GM18858 (cell line): ENCODE data around the gene PHB1.

ENCODE experiments used
- ATAC-seq: cut with Tn5 transposase; IDR thresholded peaks from one replicate; pipeline ENCODE4 v1.9.1; 2021; ENCODE audit not compliant: unreplicated experiment

The PHB1 gene

GRCh38 chr17:49414622-49415350 is at the start of gene PHB1:
TSS of gene PHB1 (minus strand) at chr17:49414882. CDS start at chr17:49413264, 1,618 bp downstream.
- peak; percentile 92 for ATAC-seq

DNA sequence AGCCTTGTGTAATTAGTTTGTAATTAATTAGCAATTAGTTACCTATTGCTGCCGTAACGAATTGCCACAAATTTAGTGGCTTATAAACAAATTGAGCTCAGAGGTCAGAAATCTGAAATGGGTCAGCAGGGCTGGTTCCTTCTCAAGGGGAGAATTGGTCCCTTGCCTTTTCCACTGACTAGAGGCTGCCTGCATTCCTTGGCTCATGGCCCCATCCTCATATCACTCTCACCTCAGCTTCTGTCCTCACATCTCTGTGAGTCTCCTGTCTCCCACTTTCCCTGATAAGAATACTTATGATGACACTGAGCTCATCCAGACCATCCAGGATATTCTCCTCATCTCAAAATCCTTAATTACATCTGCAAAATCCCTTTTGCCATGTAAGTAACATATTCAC is 49.4 kb upstream of the PHB1 start:
- ATAC-seq, result no peak

GRCh38 chr17:49461580-49461979 is 46.9 kb upstream of the PHB1 start:
- ATAC-seq, result no peak

DNA sequence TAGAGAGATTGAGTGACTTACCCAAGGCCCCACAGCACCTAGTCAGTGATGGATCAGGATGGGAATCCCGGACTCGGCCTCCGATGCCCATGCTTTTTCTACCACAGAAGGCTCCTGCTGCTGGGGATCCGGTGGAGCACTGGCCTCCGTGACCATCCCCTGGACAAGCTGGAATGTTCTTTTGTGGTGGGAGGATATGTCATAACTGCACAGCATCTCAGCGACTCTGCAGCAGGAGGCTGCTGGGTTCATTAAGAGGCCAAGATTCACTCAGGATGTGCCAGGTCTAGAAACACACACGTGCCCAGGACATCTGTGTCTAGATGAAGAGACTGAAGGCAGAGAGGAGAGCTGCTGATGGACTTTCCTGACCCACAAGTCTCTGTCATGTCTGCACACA is 45.7 kb upstream of the PHB1 start:
- no peak for ATAC-seq

DNA sequence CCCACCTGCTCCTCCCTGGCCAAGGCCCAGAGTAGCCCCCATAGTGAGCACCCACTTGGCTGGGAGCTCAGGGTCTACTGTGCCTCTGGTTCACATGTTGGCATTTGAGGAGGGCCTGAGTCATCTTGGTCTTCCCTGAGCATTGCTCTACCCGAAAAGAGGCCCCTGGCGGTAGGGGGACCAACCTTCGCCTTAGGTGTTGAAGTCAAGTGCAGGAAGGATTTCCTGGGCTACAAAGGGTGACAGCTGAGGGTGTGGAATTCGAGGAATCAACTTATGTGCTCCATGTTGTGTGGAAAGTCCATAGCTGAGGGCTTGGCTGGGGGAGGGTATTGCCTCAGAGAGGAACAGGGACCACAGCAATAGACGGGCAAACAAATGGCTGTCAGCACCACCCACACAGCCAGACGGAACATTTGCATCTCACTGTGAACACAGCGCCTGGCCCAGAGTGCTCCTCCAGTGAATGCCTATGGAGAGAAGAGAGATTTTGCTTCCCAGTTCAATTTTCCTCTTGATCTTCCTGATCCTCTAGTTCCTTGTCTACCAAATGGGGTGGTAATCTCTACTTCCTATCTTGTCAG is 44.8 kb upstream of the PHB1 start:
- no peak for ATAC-seq

GRCh38 chr17:49457564-49458535 is 43.2 kb upstream of the PHB1 start:
- no peak for ATAC-seq

DNA sequence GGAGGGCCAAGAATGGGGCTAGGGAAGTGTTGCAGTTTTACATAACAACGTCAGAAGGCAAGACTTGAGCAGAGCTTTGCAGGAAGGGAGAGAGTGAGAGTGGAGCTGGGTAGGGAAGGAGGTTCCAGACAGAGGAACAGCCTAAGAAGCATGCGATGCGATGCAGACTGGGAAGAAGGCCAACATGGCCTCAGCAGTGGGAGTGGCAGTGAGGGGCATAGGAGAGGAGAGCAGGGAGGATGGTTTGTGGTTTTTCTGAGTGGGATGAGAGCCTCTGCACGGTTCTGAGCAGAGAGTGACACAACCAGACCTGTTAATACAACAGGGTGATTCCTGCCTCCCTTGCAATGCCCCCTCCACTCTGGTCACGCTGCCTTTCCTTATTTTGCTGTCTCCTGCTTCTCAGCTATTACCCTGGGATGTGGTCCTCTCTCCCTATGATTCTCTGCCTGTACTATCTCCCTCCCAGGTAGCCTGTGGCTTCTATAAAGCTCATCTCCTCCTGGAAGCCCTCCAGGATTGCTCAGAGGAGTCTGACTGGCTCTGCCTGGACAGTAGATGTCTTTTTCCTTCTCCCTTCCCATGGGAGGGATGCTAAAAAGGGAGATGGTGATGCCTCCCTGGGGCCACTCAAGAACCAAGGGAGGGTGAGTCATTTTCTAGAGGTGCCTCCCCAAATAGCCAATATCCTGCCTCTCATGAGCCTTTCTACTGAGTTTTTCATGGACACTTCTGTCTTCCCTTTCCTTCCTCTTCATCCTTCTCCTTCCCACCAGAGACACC is 41.7 kb upstream of the PHB1 start:
- no peak for ATAC-seq

- no peak for ATAC-seq
These were observed 40.7 kb upstream of the PHB1 start for GRCh38 chr17:49455272-49455861.

DNA sequence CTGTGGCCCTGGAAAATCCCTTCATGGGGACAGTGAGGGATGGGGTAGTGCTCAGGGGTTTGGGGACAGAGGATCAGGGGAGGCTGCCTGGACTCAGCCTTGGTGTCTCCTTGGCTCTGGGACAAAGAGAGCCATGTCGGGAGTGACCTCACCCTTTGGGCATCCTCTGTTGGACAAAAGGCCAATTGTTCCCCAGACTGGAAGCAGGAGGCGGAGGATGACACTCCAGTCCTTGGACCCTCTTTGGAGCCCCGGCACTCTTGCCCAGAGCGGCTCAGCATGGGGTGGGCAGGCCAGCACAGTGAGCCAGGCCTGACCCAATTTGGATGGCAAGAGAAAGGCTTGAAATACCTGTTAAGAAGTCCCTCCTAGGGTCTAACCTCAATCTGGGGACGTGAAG is 39.4 kb upstream of the PHB1 start:
- ATAC-seq, result no peak

DNA sequence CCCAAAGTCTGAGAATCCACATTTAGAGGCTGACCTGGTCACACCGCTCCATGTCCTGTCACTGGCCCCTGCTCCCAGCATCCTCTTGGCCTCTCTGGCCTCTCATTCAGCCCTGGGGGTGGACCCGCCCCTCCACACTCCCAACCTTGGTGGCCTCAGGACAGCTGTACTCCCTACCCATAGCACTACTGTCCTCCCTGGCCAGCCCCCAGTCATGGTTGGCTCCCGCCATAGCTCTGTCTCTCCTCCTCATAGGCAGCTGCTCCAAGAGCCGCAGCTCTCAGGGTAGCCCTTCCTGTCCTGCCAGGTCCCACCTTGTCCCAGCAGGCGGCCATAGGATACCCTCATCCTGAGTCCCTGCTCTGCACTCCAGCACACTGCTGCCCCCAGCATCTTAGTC is 38.0 kb upstream of the PHB1 start:
- no peak for ATAC-seq

DNA sequence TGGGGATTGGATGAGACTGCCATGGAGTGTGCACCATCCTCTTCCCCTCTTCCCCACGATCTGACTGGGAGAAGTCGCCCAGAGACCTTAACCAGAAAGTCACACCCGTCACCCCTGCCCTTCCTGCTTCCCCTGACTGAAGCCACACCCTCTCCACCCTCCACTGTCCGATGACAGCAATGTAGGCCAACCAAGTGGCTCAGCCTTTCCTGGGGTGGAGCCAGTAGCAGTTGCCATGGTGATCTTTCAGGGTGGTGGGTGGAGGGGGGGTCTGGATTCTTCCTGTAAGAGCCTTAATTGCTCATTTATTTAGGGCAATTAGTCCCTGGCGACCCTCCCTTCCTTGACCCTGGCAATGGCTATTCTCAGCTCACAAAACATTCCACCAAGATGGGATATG is 37.5 kb upstream of the PHB1 start:
- ATAC-seq, result no peak

DNA sequence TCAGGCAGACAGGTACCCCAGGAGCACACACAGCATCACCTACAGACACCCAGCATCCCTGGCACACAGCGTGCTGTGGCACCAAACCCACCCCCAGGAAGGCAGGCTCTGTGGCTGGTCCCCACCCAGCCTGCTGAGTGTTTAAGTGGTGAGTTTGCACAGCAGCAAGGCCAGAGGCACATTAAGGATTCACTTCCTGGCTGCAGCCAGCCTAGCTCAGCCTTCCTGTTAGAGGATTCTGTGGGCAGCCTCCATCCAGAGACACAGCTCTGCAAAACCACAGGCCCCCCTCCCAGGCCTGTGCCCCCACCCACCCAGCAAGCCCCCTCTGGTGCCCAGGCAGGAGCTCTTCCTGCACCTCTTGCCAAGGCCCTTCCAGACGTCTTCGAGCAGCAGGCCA is 36.1 kb upstream of the PHB1 start:
- no peak for ATAC-seq

- ATAC-seq, result no peak
These were observed 35.5 kb upstream of the PHB1 start for GRCh38 chr17:49450181-49450580.

DNA sequence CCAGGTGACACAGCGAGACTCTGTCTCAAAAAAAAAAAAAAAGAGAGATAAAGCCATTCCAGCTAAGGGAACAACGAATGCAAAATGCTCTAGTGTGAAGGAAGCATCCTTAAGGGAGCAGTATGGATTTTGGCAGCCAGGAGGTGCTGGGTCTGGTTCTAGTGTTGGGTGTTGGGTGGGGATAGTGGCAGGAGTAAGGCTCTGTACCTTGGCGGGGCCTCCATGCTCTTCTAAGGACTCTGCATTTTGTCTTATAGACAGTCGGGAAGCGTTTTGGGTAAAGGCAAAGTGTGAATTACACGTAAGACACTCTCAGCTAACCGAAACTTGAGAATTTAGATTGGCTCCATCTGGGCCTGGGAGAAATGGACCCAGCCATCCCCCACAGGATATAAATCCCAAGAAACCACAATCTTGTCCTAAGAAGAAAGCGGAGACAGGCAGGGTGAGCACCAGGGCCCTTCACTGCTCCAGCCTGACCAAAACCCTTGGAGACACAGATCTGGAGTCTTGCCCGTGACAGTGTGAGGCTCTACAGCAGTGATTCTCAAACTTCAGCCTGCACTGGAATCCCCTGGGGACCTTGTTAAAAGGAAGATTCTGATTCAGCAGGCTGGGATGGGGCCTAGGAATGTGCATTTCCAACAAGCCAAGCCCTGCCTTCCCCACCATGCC is 33.1 kb upstream of the PHB1 start:
- no peak for ATAC-seq

GRCh38 chr17:49445591-49445990 is 30.9 kb upstream of the PHB1 start:
- ATAC-seq, result no peak

DNA sequence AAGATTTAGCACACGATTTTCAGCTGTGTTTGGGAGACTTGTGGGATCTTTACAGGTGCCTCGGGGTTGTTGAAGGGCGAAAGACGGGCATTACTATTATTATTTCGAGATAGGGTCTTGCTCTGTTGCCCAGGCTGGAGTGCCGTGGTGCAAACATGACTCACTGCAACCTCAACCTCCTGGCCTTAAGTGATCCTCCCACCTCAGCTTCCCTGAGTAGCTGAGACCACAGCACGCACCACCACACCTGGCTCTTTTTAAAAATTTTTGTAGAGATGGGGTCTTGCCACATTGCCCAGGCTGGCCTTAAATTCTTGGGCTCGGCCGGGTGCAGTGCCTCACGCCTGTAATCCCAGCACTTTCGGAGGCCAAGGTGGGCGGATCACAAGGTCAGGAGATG is 29.7 kb upstream of the PHB1 start:
- no peak for ATAC-seq

DNA sequence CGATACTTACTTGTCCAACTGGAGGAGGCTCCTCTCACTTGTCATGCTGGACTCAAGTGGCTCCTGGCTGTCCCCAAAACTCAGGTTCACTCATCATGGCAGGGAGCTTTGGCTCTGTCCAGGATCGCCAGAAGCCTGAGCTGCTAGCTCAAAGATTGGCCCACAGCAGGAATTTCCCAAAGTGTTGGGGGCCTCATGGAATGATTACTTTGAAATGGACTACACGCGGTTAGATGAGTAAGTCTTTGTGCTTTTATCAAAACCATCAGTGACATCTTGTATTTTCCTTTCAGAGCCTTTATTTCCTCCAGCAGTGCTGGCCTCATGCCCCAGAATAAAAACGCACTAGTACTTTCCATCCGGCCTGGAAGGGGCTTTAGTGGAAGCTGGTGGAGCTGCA is 29.2 kb upstream of the PHB1 start:
- no peak for ATAC-seq

DNA sequence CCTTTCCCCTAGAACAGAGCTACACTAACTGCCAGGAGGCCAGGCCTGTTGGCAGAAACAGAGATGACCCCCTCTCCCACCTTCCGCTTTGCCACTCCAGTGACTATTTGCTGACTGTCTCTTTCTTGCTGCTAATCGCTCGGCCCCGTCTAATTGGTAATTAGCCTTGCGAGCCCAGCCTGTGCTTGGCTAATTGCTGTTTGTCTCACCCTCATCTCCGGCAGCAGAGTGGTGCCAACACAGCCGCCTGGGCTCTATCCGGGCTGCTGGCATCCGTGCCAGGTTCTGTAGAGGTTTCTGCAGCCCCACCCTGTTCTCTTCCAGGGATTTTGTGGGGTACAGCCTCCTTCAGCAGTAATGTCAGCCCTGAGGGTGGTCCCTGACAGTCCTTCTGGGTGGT is 27.4 kb upstream of the PHB1 start:
- ATAC-seq, result no peak

DNA sequence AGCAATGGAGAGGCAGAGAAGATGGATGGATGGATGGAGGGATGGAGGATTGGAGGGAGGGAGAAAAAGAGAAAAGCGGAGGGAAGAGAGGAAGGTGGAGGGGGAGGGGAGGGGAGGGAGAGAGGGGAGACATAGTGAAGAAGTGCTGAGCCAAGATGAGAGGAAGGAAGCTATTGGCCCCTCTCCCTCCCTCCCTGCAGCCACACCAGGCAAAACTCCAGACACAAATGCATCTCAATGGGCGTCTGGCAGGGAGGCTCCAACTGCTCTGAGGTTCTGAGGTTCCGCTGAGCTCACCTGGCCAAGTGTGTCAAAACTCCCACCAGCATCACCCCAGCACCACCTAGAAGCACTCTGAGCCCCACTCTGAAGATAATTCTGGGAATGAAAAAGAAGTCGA is 26.9 kb upstream of the PHB1 start:
- no peak for ATAC-seq

DNA sequence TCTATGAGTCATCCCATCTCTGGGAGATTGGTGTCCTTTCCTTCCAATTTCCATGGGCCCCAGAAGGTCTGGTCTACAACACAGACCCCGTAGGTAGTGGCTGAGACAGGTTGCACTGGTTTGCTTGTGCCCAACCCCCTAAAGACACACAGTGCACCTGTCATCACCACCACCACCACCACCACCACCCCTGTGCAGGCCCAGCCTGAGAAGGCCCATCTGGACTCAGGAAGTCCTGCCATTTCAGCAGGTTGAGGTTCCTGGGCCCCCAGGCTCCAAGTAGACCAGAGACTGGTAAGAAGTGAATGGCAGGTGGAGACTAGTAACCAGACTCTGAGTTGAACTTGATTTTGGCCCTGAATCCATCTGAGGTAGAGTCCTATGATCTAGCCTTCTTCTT is 25.9 kb upstream of the PHB1 start:
- ATAC-seq, result no peak
